GDM1 (cell line): ENCODE measurements around the gene RAB27B.

Experiments used
- DNase-seq: peaks from one replicate; lab custom pipeline; 2025; lab: John Stamatoyannopoulos, UW

The RAB27B gene

DNA sequence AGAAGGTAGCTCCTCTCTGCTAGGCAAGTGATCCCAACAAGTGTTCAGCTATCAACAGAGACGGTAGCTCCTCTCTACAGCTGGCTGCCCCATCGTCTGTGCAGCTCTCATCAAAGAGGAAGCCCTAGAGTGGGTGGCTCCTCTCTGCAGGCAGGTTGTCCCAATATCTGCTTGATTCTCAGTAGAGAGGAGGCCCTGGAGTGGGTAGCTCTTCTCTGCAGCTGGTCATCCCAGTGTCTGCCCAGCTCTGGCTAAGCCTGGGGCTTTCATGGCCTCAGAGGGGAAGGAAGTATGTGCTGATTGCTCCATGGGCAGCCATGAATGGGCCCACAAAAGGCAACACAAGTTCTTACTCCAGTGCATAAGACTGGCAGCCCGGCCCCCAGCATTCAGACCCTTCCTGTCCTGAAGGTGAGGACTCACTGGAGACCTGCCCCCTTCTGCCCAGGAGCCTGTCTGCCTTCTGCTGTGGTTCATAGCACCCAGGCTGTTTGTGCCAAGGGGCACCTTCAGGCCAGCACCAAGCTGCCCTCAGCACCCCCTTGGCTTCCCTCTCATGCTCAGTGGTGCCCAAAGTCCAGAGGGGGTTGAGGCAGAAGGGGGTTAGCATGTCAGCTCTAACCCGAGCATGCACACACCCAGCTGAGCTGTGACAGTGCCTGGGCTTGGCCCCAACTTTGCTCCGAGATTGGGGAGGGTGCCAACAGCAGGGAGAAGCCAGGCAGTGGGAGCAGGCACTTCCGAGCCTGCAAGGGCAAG, 82.1 kb downstream of the RAB27B start:
- no peak for DNase-seq

DNA sequence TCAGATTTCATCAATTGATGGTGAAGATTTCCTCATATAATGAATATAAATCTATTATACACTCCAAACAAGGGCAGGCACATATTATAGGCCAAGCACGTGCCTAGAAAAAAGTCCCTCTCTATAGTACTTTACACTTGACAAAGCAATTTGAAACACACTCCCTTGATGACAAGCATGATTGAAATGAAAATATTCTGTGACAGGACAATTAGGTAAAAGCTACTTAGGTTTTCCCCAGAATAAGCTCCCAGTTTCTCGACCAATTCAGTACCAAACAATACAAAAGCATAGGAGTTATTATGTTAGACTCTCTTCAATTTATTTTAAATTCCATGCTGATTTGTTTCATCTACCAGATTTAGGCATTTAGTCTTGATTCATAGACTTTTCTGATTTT, 83.3 kb downstream of the RAB27B start:
- DNase-seq, result no peak

DNA sequence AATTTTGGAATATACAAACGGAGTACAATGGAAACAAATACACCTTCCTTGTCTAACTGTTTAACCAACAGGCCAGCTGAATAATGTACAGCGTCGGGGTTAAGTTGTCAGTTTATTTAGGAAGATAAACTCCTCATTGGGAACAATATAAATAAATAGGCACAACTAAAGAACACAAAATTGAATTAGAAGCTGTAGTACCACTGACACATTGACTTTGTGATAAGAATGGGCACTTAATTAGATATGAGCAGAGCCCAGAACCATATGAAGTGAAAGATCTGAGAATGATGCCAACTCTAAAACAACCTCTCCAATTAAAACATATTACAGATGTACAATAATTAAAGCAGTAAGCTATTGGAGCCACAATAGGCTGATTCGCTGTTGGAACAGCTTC, 86.5 kb downstream of the RAB27B start:
- no peak for DNase-seq

DNA sequence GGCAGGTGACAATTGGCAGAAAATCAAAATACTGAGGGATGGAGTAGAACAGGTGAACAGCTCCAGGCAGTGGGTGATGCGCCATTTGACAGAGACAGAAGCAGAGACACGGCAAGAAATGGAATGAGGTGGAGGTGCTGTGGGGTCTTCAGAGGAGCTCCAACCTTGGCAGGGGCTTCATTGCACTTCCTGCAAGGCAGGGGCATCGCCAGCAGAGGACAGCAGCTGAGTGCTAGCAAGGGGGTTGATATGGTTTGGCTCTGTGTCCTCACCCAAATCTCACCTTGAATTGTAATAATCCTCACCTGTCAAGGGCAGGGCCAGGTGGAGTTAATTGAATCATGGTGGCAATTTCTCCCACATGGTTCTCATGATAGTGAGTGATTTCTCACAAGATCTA, 88.2 kb downstream of the RAB27B start:
- DNase-seq, result no peak

DNA sequence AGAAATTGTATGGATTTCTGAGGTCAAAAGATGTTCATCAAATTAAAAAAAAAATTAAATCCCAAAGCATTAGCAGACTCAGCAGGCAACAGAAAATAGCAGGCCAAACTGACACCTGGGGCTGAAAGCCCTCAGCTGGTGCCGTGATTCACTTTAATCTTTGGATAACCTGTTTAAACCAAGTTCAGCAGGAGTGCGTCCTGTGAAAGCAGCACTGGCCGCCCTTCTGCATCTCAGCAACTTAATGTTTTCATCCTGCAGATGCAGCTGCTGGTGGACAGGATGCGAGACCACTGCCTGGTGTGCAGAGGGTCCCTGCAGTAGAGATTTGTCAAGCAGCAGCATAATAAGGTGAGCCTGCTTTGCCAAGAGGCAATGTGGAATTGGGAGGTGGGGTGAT, 89.8 kb downstream of the RAB27B start:
- no peak for DNase-seq

DNA sequence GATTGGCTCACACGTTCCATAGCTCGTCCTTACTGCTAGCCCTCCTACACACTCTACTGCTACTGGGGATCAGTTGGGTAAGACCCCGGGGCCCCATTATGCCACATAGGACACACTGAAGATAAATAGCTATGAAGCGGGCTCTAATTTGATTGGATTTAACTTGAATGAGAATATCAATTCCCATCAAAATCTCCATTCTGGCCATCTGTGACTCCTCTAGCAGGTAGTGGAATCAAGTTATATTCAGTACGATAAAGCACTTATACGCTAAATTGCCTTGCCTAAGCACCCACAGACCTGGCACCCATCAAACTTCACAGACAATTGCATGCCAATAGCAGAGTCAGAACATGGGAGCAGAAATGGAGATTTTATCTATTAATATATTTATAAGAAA, 91.1 kb downstream of the RAB27B start:
- no peak for DNase-seq

DNA sequence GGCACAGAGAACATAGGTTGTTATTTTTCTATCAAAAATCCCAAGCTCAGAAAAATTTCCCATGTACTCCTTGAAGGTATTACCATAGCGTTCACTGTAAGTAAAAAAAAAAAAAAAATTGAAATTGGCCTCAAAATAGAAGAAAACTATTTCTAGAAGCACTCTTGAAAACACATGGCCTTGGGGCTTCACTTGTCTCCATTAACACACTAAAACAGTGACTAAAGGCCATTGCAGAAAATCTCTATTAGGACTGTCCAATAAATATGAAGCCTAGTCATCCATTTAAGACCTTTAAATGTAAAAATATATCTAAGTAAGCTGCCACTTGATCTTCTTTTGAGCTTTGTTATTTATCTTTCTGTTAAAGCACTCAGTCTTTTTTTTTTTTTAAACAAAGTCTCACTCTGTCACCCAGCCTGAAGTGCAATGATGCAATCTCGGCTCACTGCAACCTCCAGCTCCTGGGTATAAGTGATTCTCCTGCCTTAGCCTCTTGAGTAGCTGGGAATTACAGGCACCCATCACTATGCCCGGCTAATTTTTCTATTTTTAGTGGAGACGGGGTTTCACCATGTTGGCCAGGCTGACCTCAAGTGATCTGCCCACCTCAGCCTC, 95.2 kb downstream of the RAB27B start:
- DNase-seq, result no peak

DNA sequence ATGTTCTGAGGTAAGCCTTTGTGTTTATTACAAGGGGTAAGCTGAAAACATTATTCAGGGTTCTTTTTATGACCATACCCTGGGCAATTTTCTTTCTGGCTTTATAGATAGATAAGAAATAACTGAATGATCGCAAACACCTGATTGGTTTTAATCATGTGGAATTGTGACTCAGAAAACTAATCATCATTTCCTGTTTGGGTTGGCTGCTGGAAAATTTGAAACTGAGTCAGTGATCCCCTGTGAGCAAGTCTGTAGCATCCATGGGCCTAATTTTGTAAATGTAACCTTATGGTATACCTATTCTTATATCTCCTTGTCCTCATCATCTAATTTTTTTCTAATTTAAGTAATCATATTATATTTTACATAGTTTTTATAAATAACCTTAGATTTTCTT, 96.7 kb downstream of the RAB27B start:
- DNase-seq, result no peak

DNA sequence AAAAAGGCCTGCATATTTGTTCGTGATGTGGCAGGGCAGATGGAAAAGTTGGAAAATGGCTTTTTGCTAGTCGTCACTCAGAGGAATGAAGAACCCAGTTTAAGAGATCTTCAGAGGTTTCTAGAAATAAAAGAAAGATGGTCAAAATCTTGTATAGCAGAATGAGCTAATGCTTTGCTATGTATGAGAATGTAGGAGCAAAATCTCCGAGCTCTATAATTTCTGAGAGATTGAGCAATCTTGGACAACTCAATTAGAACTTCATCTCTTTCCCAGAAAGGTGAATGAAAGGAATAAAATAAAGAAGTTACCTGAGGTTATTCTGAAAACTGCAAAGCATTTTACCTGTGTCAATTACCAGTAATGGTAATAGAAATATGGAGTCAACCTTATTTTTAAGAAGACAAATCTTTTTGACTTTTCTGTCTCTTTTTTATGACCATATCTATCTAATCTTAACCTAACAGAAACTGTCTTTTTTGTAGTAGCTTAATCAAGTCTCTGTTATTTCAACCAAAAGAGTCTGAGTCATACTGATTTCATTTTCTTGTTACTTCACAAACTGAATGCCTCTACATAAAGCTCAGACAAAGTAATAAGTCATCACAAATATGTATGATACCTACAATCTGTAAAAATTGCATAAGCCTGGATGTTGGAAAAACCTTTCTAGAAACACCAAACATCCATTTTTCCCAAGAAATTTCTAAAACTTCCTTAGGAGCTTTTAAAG, 98.5 kb downstream of the RAB27B start:
- DNase-seq, result no peak

DNA sequence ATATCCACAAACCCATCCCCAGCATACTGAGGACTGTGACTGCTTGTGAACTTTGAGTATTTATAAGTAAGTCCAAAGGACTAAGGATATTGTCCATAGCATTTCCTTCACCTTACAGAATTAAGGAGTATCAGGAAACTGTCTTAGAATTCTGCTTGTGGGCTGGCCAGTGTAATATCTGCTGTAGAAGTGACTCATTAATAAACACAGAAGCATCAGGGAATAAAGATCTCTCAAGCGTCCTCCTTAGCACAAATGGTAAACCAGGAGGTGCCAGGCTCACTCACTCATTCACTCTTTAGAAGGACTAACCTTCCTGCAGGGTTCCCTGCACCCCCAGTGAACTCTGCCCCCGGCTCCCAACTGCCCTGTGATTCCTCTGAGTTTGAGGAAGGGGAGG, 100.0 kb downstream of the RAB27B start:
- DNase-seq, result no peak

DNA sequence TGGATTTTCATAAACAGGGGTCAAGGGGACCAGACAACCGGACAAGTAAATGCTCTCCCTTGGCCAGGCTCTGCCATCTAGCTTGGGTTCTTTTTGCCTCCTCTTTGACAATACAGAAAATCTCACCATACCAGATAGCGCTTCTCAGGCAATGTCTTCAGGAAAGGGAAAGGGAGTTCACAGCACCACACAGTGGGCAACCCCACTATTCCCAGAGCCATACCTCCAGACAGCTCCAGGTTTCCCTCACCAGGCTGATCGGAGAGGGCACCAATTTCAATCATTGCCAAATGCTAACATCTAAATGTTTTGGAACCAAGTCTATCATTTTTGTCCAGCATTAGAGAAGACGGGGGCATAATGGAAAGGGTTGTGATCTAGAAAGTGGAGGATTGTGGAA, 102.9 kb downstream of the RAB27B start:
- no peak for DNase-seq

DNA sequence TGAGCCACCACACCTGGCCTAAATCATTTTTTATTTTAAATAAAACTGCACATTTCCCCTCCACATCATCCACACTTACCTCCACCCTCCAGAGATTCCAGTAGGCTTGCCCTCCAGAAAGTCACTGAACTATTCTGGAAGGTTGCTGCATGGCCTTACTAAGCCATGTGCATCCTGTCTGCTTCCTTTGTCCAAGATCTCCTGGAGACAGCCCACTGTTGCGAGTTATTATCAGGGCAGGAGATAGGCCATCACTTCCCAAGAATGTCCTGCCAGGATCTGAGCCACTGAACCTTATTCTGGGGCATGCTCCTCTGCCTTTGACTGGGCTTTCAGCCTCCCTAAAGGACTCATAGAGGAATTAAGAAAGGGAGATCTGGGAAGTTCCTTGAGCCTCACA, 104.2 kb downstream of the RAB27B start:
- no peak for DNase-seq

DNA sequence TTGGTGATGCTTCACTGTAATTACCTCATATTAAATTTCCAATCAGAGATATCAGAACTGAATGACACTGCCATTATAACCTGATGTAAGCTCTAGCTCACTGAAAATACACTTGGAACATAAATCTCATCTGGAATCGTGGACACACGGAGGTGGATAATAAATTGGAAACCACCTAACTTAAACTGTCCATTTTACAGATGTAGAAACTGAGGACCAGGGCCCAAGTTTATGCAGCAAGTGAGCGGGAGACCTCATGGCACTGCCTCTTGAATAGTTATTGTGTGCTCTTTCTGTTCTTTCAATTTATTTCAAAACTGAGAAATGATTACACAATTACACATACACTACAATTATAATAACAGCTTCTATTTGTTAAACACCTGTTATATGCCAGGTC, 110.2 kb downstream of the RAB27B start:
- DNase-seq, result no peak

DNA sequence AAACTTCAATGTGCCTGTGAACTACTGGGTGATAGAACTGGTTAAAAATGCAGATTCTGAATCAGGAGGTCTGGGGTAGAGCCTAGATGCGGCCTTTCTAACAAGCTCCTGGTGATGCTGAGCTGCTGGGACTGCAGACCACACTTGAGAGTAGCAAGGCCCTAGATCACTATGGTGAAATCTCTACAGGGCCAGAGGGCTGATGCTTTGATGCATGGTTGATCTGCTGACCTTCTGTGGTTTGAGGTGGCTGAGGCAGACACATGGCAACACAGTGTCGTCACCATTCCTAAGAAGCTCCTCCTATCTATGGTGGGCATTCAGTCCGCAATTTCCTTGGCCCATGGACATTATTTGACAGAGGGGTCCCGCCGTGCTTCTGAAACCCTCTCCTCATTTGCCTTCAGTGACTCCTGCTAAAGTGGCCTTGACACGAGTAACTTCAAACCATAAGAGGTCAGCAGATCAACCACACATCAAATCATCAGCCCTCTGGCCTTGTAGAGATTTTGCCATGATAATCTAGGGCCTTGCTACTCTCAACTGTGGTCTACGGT, 111.2 kb downstream of the RAB27B start:
- no peak for DNase-seq

DNA sequence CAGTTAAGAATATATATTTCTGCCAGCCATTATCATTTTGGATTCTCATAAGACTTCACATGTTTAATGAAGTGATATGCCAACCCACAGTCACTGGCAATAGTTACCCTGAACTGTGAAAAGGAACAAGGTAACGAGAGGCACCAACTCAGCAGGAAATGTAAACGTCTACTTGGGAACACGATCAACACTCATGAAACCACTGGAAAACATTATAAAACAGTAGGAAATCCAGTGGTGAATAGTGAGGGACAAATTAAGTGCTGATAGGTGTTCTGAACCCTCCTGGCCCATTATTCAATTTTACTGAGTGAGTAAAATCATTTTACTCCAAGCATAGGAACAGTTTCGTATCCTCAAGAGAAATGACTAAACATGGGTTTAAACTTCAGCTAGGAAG, 113.9 kb downstream of the RAB27B start:
- DNase-seq, result no peak

DNA sequence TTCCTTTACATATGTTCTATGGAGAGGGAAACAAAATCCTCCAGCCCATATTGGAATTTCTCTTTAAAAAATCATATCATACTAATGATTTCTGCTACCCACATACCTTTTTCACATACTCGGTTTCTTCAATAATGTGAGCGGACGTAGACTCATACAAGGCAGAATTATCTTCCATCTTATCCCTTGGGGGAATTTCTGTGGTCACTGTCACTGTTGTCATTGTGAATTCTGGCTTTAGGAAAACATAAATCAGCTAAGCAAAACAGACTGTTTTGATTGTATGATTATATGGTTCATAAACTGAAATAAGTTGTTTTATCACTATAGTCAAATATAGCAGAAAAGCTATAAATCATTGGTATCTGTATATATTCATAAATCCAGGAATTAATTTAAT, 114.3 kb downstream of the RAB27B start:
- no peak for DNase-seq
